ENCODE measurements around the gene SCG3.

The SCG3 gene

GRCh38 chr15:51760805-51761204 lies 79.5 kb downstream of the SCG3 start:
- DNase-seq, result no peak

GRCh38 chr15:51765751-51766150 lies 84.4 kb downstream of the SCG3 start:
- no peak for DNase-seq

- DNase-seq, result no peak
Measured at GRCh38 chr15:51766341-51766740, 85.0 kb downstream of the SCG3 start.

DNA sequence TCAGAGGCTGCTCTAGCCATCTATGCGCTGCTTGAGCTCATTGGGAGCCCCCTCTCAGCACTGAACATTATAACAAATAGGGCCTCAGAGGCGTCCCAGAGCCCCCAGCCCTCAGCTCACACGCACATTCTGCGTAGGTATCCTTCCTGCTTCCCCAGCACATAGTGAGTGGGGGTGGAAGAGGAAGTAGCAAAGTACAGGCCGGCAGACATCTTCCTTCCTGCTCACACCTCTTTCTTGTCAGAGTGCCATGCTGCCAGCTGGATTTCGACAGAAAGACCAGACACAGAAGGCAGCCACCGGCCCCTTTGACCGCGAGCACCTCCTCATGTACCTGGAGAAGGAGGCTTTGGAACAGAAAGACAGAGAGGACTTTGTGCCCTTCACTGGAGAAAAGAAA lies 86.7 kb downstream of the SCG3 start:
- DNase-seq, result no peak

Data from NCI-H82 (cell line).